Type B pancreatic cell (in vitro differentiated cells): Measurements from ENCODE around the gene IL22RA1. TPM values are rescaled to one million over a fixed set of nuclear protein-coding genes. Genes with fewer than 3 reads are reported as not detected.

Experiments
- DNase-seq: peaks from one replicate; pipeline ENCODE4 v3.0.0; 2021; ENCODE audit warnings: mixed read lengths; ENCODE audit not compliant: unreplicated experiment; ENCODE audit errors: extremely low spot score
- H3K27ac Mint-ChIP-seq: 2 replicates; pipeline ENCODE4 v1.8.0; 2021; ENCODE audit warnings: mild to moderate bottlenecking, mixed read lengths
- H3K27me3 Mint-ChIP-seq: 2 replicates; pipeline ENCODE4 v1.8.0; 2021; ENCODE audit warnings: mixed read lengths
- H3K36me3 Mint-ChIP-seq: 2 replicates; pipeline ENCODE4 v1.8.0; 2021; ENCODE audit warnings: mixed read lengths
- H3K4me1 Mint-ChIP-seq: one replicate; pipeline ENCODE4 v1.8.0; 2021; ENCODE audit warnings: mixed read lengths; ENCODE audit not compliant: unreplicated experiment
- H3K4me3 Mint-ChIP-seq: 2 replicates; pipeline ENCODE4 v1.8.0; 2021; ENCODE audit warnings: mild to moderate bottlenecking, mixed read lengths
- H3K9me3 Mint-ChIP-seq: 2 replicates; pipeline ENCODE4 v1.8.0; 2021; ENCODE audit warnings: mixed read lengths
- long read RNA-seq: library from polyadenylated mRNA; unstranded; transcript quantifications from one replicate; pipeline ENCODE4 v2.0.0, GENCODE V29; 2020
- total RNA-seq: library from RNA; stranded (reverse); gene quantifications from 2 replicates; pipeline ENCODE4 v1.2.1, GENCODE V29; 2021; ENCODE audit warnings: low replicate concordance
- TF ChIP-seq, protein P1 (sequence below): fragments of 200-600 bp; sonication (generic); conservative IDR thresholded peaks from 2 replicates; pipeline ENCODE4 v1.5.0; 2021; ENCODE audit warnings: antibody characterized with exemption, mild to moderate bottlenecking

Gene IL22RA1, protein sequence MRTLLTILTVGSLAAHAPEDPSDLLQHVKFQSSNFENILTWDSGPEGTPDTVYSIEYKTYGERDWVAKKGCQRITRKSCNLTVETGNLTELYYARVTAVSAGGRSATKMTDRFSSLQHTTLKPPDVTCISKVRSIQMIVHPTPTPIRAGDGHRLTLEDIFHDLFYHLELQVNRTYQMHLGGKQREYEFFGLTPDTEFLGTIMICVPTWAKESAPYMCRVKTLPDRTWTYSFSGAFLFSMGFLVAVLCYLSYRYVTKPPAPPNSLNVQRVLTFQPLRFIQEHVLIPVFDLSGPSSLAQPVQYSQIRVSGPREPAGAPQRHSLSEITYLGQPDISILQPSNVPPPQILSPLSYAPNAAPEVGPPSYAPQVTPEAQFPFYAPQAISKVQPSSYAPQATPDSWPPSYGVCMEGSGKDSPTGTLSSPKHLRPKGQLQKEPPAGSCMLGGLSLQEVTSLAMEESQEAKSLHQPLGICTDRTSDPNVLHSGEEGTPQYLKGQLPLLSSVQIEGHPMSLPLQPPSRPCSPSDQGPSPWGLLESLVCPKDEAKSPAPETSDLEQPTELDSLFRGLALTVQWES
- total RNA-seq, result 1.1 and 2.8 TPM in 2 replicates
- long read RNA-seq, partial matches to known transcripts, result 0 of 3 reads
- long read RNA-seq, other reads (novel, unspliced or antisense), result 3 of 3 reads

DNA sequence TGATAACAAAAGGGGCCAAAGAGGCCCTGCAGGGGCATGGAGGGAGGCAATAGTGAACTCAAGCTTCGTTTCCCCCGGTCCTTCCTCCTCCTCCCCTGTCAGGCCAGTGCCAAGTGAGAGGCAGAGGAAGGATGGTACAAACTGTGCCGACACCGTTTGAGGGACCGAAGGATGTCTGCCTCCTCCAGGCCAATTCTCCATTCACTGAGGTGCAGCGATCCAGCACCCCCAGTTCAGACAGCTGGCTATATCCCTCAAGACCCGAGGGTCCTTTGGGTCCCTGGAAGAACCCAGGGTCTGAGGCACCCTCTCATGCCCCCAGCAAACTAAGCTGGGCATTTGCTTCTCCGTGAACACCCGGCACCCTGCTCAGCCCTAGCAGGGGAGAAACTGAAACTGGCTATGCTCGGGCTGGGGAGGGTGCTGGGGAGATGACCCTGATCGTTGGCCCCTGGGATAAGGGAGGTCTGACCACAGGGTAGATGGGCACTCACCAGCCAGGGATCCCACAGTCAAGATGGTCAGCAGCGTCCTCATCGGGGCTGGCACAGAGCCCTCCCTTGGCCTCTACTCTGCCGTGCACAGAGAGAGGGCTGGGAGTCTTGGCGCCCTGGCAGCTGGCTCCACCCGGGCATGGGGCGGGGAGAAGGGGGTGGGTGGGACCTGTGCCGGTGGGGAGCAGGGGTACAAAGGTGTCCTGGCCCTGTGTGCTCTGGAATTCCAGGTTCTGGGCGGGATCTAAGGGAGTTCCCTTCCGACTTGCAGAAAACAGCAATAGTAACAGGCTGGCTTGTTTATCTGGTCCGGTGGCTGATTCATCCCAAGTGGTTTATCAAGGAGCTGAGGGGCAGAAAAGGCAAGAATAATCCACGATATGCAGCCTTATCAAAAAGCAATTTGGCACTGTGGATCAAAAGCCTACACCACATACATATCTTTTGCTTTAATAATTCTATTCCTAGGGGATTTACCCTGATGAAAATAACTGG, at the start of gene IL22RA1:
Gene IL22RA1, minus strand, starts transcription at position 595 of the 989 bp plus-strand sequence. Its CDS starts 58 bp downstream, at position 537.
- no peak for DNase-seq
- Mint-ChIP-seq H3K27me3 (no peaks in the 10 kb centered on the region), H3K4me3 (peak within 1 kb of the TSS; percentile 43), H3K27ac (peak within 1 kb of the TSS; percentile 91), H3K4me1 (peaks cover 7% of the 10 kb centered on the region), H3K9me3 (no peaks in the 10 kb centered on the region), H3K36me3 (no peaks in the 10 kb centered on the region)
- TF ChIP-seq, protein P1, sequence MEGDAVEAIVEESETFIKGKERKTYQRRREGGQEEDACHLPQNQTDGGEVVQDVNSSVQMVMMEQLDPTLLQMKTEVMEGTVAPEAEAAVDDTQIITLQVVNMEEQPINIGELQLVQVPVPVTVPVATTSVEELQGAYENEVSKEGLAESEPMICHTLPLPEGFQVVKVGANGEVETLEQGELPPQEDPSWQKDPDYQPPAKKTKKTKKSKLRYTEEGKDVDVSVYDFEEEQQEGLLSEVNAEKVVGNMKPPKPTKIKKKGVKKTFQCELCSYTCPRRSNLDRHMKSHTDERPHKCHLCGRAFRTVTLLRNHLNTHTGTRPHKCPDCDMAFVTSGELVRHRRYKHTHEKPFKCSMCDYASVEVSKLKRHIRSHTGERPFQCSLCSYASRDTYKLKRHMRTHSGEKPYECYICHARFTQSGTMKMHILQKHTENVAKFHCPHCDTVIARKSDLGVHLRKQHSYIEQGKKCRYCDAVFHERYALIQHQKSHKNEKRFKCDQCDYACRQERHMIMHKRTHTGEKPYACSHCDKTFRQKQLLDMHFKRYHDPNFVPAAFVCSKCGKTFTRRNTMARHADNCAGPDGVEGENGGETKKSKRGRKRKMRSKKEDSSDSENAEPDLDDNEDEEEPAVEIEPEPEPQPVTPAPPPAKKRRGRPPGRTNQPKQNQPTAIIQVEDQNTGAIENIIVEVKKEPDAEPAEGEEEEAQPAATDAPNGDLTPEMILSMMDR, result no peak

DNA sequence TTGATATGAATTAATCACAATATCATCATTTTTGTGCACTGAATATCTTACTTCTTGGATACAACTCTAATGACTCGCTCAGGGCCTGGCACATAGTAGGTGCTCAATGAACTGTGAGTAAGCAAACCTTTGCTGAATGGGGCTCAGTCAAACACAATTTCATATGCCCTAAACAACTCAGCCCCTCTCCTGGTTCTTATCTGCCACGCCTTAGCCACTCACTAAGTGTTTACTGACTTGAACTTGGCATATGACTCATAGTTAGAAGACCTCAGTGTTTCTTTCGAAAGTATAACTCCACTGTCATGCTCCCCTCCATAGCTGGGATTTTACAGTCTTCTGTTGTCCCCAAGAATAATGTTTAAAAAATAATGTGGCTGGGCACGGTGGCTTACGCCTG, 48.9 kb upstream of the IL22RA1 start:
- peak overlapping the region; percentile 78 for H3K27ac Mint-ChIP-seq
- DNase-seq, result no peak
- no peak overlapping the region for H3K4me3 Mint-ChIP-seq
- no peaks in the 10 kb centered on the region for H3K9me3 Mint-ChIP-seq
- no peaks in the 10 kb centered on the region for H3K36me3 Mint-ChIP-seq
- H3K27me3 Mint-ChIP-seq, result peaks cover 19% of the 10 kb centered on the region
- H3K4me1 Mint-ChIP-seq, result peaks cover 16% of the 10 kb centered on the region
- TF ChIP-seq, protein P1, result no peak

DNA sequence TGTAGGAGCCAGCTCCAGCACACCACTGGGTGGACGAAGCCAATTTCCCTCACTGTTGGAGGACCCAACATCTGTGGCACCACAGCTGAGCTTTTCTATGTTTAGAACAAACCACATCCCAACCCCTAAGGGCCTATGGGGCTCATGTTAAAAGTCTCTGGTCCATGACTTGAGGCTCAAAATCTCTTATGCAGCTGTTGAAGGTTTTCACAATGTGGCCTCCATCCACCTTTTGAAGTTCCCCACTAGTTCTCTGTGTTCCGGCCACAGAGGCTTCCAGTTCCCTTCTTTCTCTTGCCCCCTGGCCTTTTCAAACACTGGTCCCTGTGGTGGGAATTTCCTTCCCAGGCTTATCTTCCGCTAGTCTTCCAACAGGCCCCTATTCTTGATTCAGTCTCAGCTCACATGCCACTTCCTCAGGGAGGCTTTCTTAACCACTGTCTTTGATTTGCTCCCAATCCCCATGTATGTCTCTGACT, 48.1 kb upstream of the IL22RA1 start:
- Mint-ChIP-seq H3K36me3 (no peaks in the 10 kb centered on the region), H3K27ac (no peak overlapping the region), H3K4me1 (peaks cover 20% of the 10 kb centered on the region), H3K4me3 (no peak overlapping the region), H3K9me3 (no peaks in the 10 kb centered on the region), H3K27me3 (peaks cover 23% of the 10 kb centered on the region)
- TF ChIP-seq, protein P1, result no peak
- DNase-seq, result no peak

DNA sequence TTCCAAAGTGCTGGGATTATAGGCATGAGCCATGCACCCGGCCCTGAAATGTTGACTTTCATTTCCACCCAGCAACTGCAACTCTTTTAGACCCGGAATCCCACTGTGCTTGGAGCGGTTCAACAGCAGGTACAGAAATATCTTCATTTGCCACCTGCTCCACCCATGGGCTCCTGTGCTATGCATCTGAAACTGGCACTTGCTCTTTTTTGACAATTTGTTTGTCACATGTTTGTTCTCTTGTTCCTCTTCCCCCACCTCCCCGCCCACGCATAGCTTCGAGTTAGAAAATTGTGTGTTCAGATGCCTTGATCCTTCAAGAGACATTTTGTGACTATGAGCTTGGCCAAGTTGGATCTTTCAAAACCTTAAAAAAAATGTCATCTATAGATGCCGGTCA, 46.6 kb upstream of the IL22RA1 start:
- no peaks in the 10 kb centered on the region for H3K9me3 Mint-ChIP-seq
- H3K4me3 Mint-ChIP-seq, result peak overlapping the region; percentile 12
- peak overlapping the region; percentile 55 for H3K27ac Mint-ChIP-seq
- H3K4me1 Mint-ChIP-seq, result peaks cover 20% of the 10 kb centered on the region
- no peaks in the 10 kb centered on the region for H3K36me3 Mint-ChIP-seq
- peaks cover 23% of the 10 kb centered on the region for H3K27me3 Mint-ChIP-seq
- DNase-seq, result no peak
- TF ChIP-seq, protein P1, result no peak
